Endothelial cell of hepatic sinusoid (primary cell): ENCODE results near the gene KCNH6.

ENCODE experiments used
- in situ Hi-C: cut with HindIII; loops from 2 replicates; pipeline ENCODE4 v1.10.0; 2017; ENCODE audit warnings: low sequenced_read_pairs

KCNH6 gene

GRCh38 chr17:63486317-63487013 lies 36.7 kb upstream of the KCNH6 start:
- in situ Hi-C loops, result no loop called here

GRCh38 chr17:63487014-63487339 lies 36.2 kb upstream of the KCNH6 start:
- in situ Hi-C loops, result no loop called here

- in situ Hi-C loops, result no loop called here
Observed at GRCh38 chr17:63488851-63489250, 34.3 kb upstream of the KCNH6 start.

- in situ Hi-C loops, result no loop called here
Observed at GRCh38 chr17:63489291-63489690, 33.9 kb upstream of the KCNH6 start.

- in situ Hi-C loops, result loop anchor here (5.0 kb wide), 1 partner anchor 52 kb away; no protein-coding TSS in a partner anchor
Observed at GRCh38 chr17:63490329-63490728, 32.8 kb upstream of the KCNH6 start.

- in situ Hi-C loops, result loop anchor here (5.0 kb wide), 1 partner anchor 51 kb away; no protein-coding TSS in a partner anchor
Observed at GRCh38 chr17:63490858-63491400, 32.2 kb upstream of the KCNH6 start.

- in situ Hi-C loops, result loop anchor here (5.0 kb wide), 1 partner anchor 51 kb away; no protein-coding TSS in a partner anchor
Observed at GRCh38 chr17:63491413-63491812, 31.7 kb upstream of the KCNH6 start.

GRCh38 chr17:63491977-63492618 lies 31.1 kb upstream of the KCNH6 start:
- in situ Hi-C loops, result loop anchor here (5.0 kb wide), 1 partner anchor 50 kb away; no protein-coding TSS in a partner anchor

- in situ Hi-C loops, result loop anchor here (5.0 kb wide), 1 partner anchor 49 kb away; no protein-coding TSS in a partner anchor
Observed at GRCh38 chr17:63492940-63493339, 30.2 kb upstream of the KCNH6 start.

GRCh38 chr17:63493411-63493810 lies 29.7 kb upstream of the KCNH6 start:
- in situ Hi-C loops, result loop anchor here (5.0 kb wide), 1 partner anchor 49 kb away; no protein-coding TSS in a partner anchor

GRCh38 chr17:63494300-63494928 lies 28.7 kb upstream of the KCNH6 start:
- in situ Hi-C loops, result loop anchor here (5.0 kb wide), 1 partner anchor 48 kb away; no protein-coding TSS in a partner anchor

- in situ Hi-C loops, result no loop called here
Observed at GRCh38 chr17:63495491-63495890, 27.7 kb upstream of the KCNH6 start.

- in situ Hi-C loops, result no loop called here
Observed at GRCh38 chr17:63496177-63496576, 27.0 kb upstream of the KCNH6 start.

- in situ Hi-C loops, result no loop called here
Observed at GRCh38 chr17:63496663-63497400, 26.3 kb upstream of the KCNH6 start.

- in situ Hi-C loops, result no loop called here
Observed at GRCh38 chr17:63497708-63498483, 25.3 kb upstream of the KCNH6 start.

- in situ Hi-C loops, result no loop called here
Observed at GRCh38 chr17:63498626-63499195, 24.4 kb upstream of the KCNH6 start.

- in situ Hi-C loops, result no loop called here
Observed at GRCh38 chr17:63500543-63501390, 22.4 kb upstream of the KCNH6 start.

- in situ Hi-C loops, result no loop called here
Observed at GRCh38 chr17:63503341-63503705, 19.8 kb upstream of the KCNH6 start.

GRCh38 chr17:63504261-63504660 lies 18.9 kb upstream of the KCNH6 start:
- in situ Hi-C loops, result no loop called here
